Epithelial cell of esophagus (primary cell): ENCODE measurements around the gene COG3.

Experiments used
- DNase-seq: peaks from one replicate; pipeline ENCODE4 v3.0.0; 2010; ENCODE audit warnings: low read depth
- H3K4me3 ChIP-seq: 2 replicates; pipeline ENCODE4 v1.5.1; 2011; ENCODE audit warnings: mild to moderate bottlenecking, low read length, control low read depth
- CTCF ChIP-seq: IDR thresholded peaks from 2 replicates; pipeline ENCODE4 v1.5.1; 2011; ENCODE audit warnings: low read depth, mild to moderate bottlenecking, low read length, control low read depth, inconsistent platforms; ENCODE audit not compliant: insufficient read depth; ENCODE audit errors: missing control alignments

The COG3 gene

GRCh38 chr13:45472171-45472705, 7.5 kb downstream of the COG3 start:
- no peak overlapping the region for H3K4me3 ChIP-seq
- TF ChIP-seq CTCF: no peak
- no peak for DNase-seq

GRCh38 chr13:45473627-45474026, 8.9 kb downstream of the COG3 start:
- no peak overlapping the region for H3K4me3 ChIP-seq
- TF ChIP-seq CTCF: peak; percentile 33
- DNase-seq: no peak

- no peak for TF ChIP-seq CTCF
- no peak for DNase-seq
- H3K4me3 ChIP-seq: no peak overlapping the region
These were observed 10.1 kb downstream of the COG3 start for GRCh38 chr13:45474584-45475454.

GRCh38 chr13:45479661-45480060, 14.9 kb downstream of the COG3 start:
- H3K4me3 ChIP-seq: no peak overlapping the region
- no peak for TF ChIP-seq CTCF

GRCh38 chr13:45481688-45482087, 16.9 kb downstream of the COG3 start:
- peak; percentile 25 for DNase-seq
- no peak for TF ChIP-seq CTCF
- H3K4me3 ChIP-seq: no peak overlapping the region

More at GRCh38 chr13:45479661-45480060, 14.9 kb downstream of the COG3 start:
- DNase-seq: no peak

- peak; percentile 90 for DNase-seq
- no peak overlapping the region for H3K4me3 ChIP-seq
- TF ChIP-seq CTCF: no peak
These were observed 17.9 kb downstream of the COG3 start for GRCh38 chr13:45482571-45483173.
